Measurements from ENCODE around the gene TEPSIN.
A peak's percentile ranks its signal among the peaks of the same experiment; 100 is the strongest.

The TEPSIN gene

GRCh38 chr17:81238815-81239713 lies at the start of gene TEPSIN, which contains the start of gene NDUFAF8:
Gene TEPSIN, minus strand, starts transcription at chr17:81239055. Its CDS starts 22 bp downstream, at chr17:81239033.
Gene NDUFAF8, plus strand, starts transcription at chr17:81239318. Its CDS starts 46 bp downstream, at chr17:81239364.
- DNase-seq: peak; percentile 100

GRCh38 chr17:81287741-81288430 lies 49.0 kb upstream of the TEPSIN start:
- no peak for DNase-seq

GRCh38 chr17:81287152-81287551 lies 48.3 kb upstream of the TEPSIN start:
- DNase-seq: no peak

- no peak for DNase-seq
Observed at GRCh38 chr17:81286491-81287145, 47.8 kb upstream of the TEPSIN start.

- no peak for DNase-seq
Observed at GRCh38 chr17:81285894-81286293, 47.0 kb upstream of the TEPSIN start.

GRCh38 chr17:81285179-81285878 lies 46.5 kb upstream of the TEPSIN start:
- DNase-seq: no peak

GRCh38 chr17:81282876-81283275 lies 44.0 kb upstream of the TEPSIN start:
- no peak for DNase-seq

- DNase-seq: no peak
Observed at GRCh38 chr17:81282141-81282540, 43.3 kb upstream of the TEPSIN start.

- no peak for DNase-seq
Observed at GRCh38 chr17:81280571-81280970, 41.7 kb upstream of the TEPSIN start.

GRCh38 chr17:81279278-81280275 lies 40.7 kb upstream of the TEPSIN start:
- no peak for DNase-seq

- no peak for DNase-seq
Observed at GRCh38 chr17:81278831-81279230, 40.0 kb upstream of the TEPSIN start.

- DNase-seq: no peak
Observed at GRCh38 chr17:81277946-81278693, 39.3 kb upstream of the TEPSIN start.

GRCh38 chr17:81277421-81277820 lies 38.6 kb upstream of the TEPSIN start:
- no peak for DNase-seq

- no peak for DNase-seq
Observed at GRCh38 chr17:81276781-81277180, 37.9 kb upstream of the TEPSIN start.

GRCh38 chr17:81274471-81274855 lies 35.6 kb upstream of the TEPSIN start:
- no peak for DNase-seq

- no peak for DNase-seq
Observed at GRCh38 chr17:81273698-81274470, 35.0 kb upstream of the TEPSIN start.

- DNase-seq: no peak
Observed at GRCh38 chr17:81272616-81273015, 33.8 kb upstream of the TEPSIN start.

GRCh38 chr17:81271226-81271625 lies 32.4 kb upstream of the TEPSIN start:
- no peak for DNase-seq

GRCh38 chr17:81270279-81270678 lies 31.4 kb upstream of the TEPSIN start:
- no peak for DNase-seq
